NCI-H1930 (cell line): ENCODE measurements around the gene ATP11A.

Experiments
- DNase-seq, 2 experiments: peaks; one replicate each; lab custom pipeline; 2025; lab: John Stamatoyannopoulos, UW

ATP11A gene

DNA sequence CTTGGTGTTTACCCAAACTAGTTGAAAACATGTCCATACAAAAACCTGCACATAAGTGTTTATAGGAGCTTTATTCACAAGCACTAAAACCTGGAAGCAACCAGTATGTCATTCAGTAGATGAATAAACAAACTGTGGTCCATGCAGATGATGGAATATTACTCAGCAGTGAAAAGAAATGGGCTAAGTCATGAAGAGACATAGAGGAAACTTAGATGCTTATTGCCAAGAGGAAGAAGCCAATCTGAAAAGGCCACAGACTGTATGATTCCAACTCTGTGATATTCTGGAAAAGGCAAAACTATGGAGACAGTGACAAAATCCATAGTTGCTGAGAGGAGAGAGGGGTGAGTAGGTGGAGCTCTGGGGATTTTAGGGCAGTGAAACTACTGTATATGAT, 240.4 kb downstream of the ATP11A start:
- no peak for DNase-seq

DNA sequence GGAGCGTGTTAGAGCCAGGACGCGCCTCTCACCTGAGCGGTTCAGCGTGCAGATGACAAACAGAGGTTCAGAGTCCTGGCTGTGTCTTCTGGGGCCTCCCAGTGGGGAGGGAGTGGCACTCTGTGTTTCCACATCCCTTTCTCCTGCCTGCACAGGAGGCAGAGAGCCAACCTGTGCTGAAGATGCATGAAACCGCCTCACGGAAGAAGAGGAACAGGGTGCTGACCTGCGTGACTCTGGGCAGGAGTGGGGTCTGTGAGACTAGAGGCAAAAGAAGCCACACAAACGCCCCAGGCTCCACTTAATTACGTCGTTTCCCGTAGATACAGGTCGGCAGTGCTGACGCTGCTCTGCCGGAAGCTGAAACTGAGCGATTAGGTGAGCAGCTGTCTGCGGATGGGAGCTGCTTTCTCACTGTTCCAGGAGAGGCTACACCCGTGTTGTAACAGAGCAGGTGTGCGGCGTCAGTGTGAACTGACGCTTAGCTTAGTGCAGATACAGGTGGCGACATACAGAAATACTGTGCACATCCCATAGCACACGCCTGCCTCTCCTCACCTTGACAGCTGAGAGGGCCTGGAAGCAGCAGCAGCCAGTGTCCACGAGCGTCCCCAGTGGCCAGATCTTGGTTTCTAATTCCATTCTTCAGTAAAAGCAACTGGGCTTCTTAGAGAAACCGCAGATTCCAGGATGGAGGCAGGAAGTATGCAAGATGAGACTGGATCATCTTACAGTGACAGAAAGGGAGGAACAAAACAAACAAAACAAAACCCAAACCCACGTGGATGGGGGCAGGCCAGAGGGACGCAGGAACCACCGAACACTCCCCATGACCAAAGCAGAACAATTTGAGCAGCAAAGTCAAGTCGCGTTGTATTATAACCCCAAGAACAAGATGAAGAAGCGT, 241.4 kb downstream of the ATP11A start:
- peak; percentile 62 to 71 for DNase-seq

DNA sequence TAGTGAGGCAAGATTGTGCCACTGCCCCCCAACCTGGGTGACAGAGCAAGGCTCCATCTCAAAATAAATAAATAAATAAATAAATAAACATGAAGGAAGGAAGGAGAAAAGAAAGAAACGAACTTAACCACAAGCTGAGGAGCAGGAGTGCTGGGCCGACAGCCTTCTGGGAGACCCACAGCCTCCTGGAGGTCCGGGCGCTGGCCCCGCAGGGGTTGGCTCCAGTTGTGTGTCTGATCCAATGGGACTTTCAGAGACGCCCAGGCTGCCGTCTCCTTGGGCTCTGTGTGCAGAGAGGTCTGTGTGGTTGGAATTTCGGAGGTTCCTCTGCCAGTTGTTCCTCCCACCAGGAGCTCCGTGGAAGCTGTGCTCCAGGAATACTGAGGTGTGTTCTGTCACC, 243.1 kb downstream of the ATP11A start:
- DNase-seq: no peak

DNA sequence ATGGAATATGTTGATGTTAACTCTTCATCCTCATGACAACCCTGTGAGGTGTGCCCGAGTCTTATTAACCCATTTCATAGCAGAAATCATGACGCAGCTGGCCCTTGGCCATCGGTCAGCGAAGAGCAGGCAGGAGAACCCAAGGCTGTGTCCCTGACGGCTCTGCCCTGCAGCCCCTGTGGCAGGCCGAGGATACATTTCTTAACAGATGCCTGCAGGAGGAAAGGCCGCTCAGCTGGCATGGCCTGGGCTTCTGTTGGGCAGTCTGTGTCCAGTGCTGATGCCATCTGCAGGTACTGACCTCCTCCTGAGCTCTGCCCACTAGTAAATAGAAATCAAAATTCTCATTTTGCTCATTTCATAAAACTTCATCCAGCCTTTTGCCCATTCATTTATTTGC, 243.8 kb downstream of the ATP11A start:
- no peak for DNase-seq

DNA sequence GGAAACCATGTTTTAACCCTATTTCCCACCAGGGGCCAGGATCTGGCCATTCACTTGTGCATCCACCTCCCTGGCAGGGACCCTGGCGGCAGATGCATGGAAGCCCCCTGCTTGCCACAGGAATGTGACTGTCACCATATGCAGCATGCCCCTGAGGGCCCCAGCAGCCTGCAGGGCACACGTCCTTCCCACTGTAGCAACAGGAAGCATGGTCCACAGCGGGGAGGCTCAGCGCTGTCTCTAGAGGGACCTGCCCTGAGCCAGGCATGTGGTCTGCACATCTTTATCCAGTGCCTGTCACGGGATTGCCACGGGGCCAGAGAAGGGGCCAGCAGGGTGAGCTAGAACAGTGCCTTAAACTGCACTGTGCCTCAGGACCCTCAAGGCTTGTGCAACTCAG, 244.2 kb downstream of the ATP11A start:
- no peak for DNase-seq
